H1 (cell line): ENCODE results near the gene UBR2. TPM values are rescaled to one million over a fixed set of nuclear protein-coding genes. Genes with fewer than 3 reads are reported as not detected.

ENCODE experiments used
- CTCF ChIA-PET: fragments of 300-600 bp; sonication (Branson Sonifier 250); formaldehyde crosslinking; loops from one replicate; lab custom pipeline; 2021; ENCODE audit not compliant: partially characterized antibody; lab: Charles Lee
- POLR2A ChIA-PET: fragments of 300-600 bp; sonication (Branson Sonifier 250); formaldehyde crosslinking; loops from one replicate; lab custom pipeline; 2021; ENCODE audit warnings: inconsistent platforms; ENCODE audit not compliant: partially characterized antibody; lab: Charles Lee
- DNase-seq, 2 experiments: peaks; one replicate each; pipeline versions ENCODE4 v3.0.0 to v3.0.0-alpha.2; 2010 to 2022; ENCODE audit warnings: low spot score in 2 of 2, low read depth in 1 of 2, mixed read lengths in 1 of 2
- FAIRE-seq: peaks from 2 replicates; lab custom pipeline; 2011; peaks lifted over from hg19 to GRCh38; lab: Jason Lieb, UNC
- H2AFZ ChIP-seq: 2 replicates; pipeline ENCODE4 v1.8.1; 2012; ENCODE audit warnings: low read length, inconsistent platforms
- H2AK5ac ChIP-seq: 2 replicates; pipeline ENCODE4 v1.6.1; 2013; ENCODE audit warnings: low read depth, low read length
- H2BK120ac ChIP-seq: replicated peaks from 2 replicates; pipeline ENCODE3; 2013; ENCODE audit warnings: low read depth, low read length, inconsistent platforms
- H2BK12ac ChIP-seq: 2 replicates; pipeline ENCODE4 v1.6.1; 2013; ENCODE audit warnings: low read depth, low read length
- H2BK15ac ChIP-seq: 2 replicates; pipeline ENCODE4 v1.6.1; 2013; ENCODE audit warnings: low read length
- H2BK20ac ChIP-seq: 2 replicates; pipeline ENCODE4 v1.6.1; 2013; ENCODE audit warnings: low read length
- H2BK5ac ChIP-seq: 2 replicates; pipeline ENCODE4 v1.6.1; 2013; ENCODE audit warnings: low read depth, low read length
- H3K14ac ChIP-seq: 2 replicates; pipeline ENCODE4 v1.6.1; 2013; ENCODE audit warnings: inconsistent platforms; ENCODE audit not compliant: insufficient read length
- H3K18ac ChIP-seq: 2 replicates; pipeline ENCODE4 v1.6.1; 2013; ENCODE audit warnings: low read length; ENCODE audit errors: extremely low read depth
- H3K23ac ChIP-seq: 2 replicates; pipeline ENCODE4 v1.6.1; 2013; ENCODE audit warnings: inconsistent platforms; ENCODE audit not compliant: insufficient read length
- H3K23me2 ChIP-seq: 2 replicates; pipeline ENCODE4 v1.6.1; 2013; ENCODE audit warnings: low read depth, low read length
- H3K27ac ChIP-seq: 2 replicates; pipeline ENCODE4 v1.6.1; 2011; ENCODE audit warnings: low read depth, low read length, inconsistent platforms
- H3K27me3 ChIP-seq, 4 experiments: replicated peaks in 1 of 4; 1 replicate in 1 of 4; 2 replicates in 3 of 4; pipeline versions ENCODE4 v1.6.1 to v1.8.1; 2011 to 2013; ENCODE audit warnings: low read length in 3 of 4, mild to moderate bottlenecking in 3 of 4, inconsistent platforms in 2 of 4, mixed read lengths in 2 of 4, moderate library complexity in 1 of 4; ENCODE audit not compliant: control insufficient read depth in 3 of 4, insufficient read depth in 3 of 4; ENCODE audit errors: extremely low read depth in 1 of 4
- H3K36me3 ChIP-seq, 4 experiments: 2 replicates each; pipeline versions ENCODE4 v1.6.1 to v1.8.1; 2011 to 2013; ENCODE audit warnings: mild to moderate bottlenecking in 4 of 4, low read length in 3 of 4, moderate library complexity in 2 of 4, control low read depth in 1 of 4, inconsistent platforms in 1 of 4; ENCODE audit not compliant: insufficient read depth in 4 of 4, control insufficient read depth in 2 of 4
- H3K4ac ChIP-seq: replicated peaks from 2 replicates; pipeline ENCODE3; 2013; ENCODE audit warnings: low read length, low read depth, mixed read lengths, inconsistent platforms; ENCODE audit not compliant: insufficient read length
- H3K4me1 ChIP-seq, 4 experiments: replicated peaks in 1 of 4; 1 replicate in 1 of 4; 2 replicates in 3 of 4; pipeline versions ENCODE4 v1.6.1 to v1.8.1; 2011 to 2013; ENCODE audit warnings: low read length in 3 of 4, inconsistent platforms in 2 of 4, mixed read lengths in 1 of 4; ENCODE audit not compliant: insufficient read depth in 4 of 4, control insufficient read depth in 3 of 4
- H3K4me2 ChIP-seq, 2 experiments: 2 replicates each; pipeline versions ENCODE4 v1.6.1 to v1.8.1; 2011 to 2013; ENCODE audit warnings: low read depth in 2 of 2, low read length in 2 of 2, control low read depth in 1 of 2, inconsistent platforms in 1 of 2, mild to moderate bottlenecking in 1 of 2; ENCODE audit not compliant: insufficient read depth in 1 of 2
- H3K4me3 ChIP-seq, 4 experiments: fragments of 200-600, 300-600 bp in 1 of 4; sonication (generic), shearing (Covaris generic), sonication (Bioruptor Twin) in 1 of 4; 2 replicates each; pipeline versions ENCODE4 v1.5.1 to v1.8.1; 2011 to 2016; ENCODE audit warnings: low read length in 4 of 4, low read depth in 3 of 4, control low read depth in 2 of 4, inconsistent platforms in 2 of 4, mild to moderate bottlenecking in 2 of 4, mixed read lengths in 1 of 4, moderate library complexity in 1 of 4; ENCODE audit not compliant: insufficient read depth in 2 of 4; ENCODE audit errors: extremely low read depth in 1 of 4
- H3K56ac ChIP-seq: replicated peaks from 2 replicates; pipeline ENCODE3; 2013; ENCODE audit warnings: low read depth, mild to moderate bottlenecking, mixed read lengths, low read length, inconsistent platforms; ENCODE audit not compliant: insufficient read length
- H3K79me1 ChIP-seq: 2 replicates; pipeline ENCODE4 v1.6.1; 2013; ENCODE audit warnings: low read depth, low read length, control low read depth
- H3K79me2 ChIP-seq, 2 experiments: 2 replicates each; pipeline versions ENCODE4 v1.6.1 to v1.8.1; 2012 to 2013; ENCODE audit warnings: low read length in 2 of 2, mild to moderate bottlenecking in 2 of 2, inconsistent platforms in 1 of 2; ENCODE audit not compliant: insufficient read depth in 2 of 2, control insufficient read depth in 1 of 2
- H3K9ac ChIP-seq, 4 experiments: replicated peaks in 1 of 4; 1 replicate in 1 of 4; 2 replicates in 3 of 4; pipeline versions ENCODE4 v1.6.1 to v1.8.1; 2011 to 2013; ENCODE audit warnings: low read depth in 3 of 4, low read length in 3 of 4, control low read depth in 2 of 4, mild to moderate bottlenecking in 2 of 4, moderate library complexity in 2 of 4, inconsistent platforms in 1 of 4; ENCODE audit errors: extremely low read depth in 1 of 4
- H3K9me3 ChIP-seq, 2 experiments: 2 replicates each; pipeline versions ENCODE4 v1.6.1 to v1.8.1; 2012 to 2013; ENCODE audit warnings: mild to moderate bottlenecking in 2 of 2, moderate library complexity in 2 of 2, control low read depth in 1 of 2, inconsistent platforms in 1 of 2, low read depth in 1 of 2, low read length in 1 of 2, mixed read lengths in 1 of 2; ENCODE audit not compliant: insufficient read depth in 2 of 2
- H4K20me1 ChIP-seq, 2 experiments: replicated peaks in 1 of 2; 2 replicates each; pipeline versions ENCODE3 to v1.8.1; 2011 to 2013; ENCODE audit warnings: inconsistent platforms in 2 of 2, low read length in 2 of 2, mild to moderate bottlenecking in 1 of 2; ENCODE audit not compliant: insufficient read depth in 2 of 2, control insufficient read depth in 1 of 2
- H4K5ac ChIP-seq: 2 replicates; pipeline ENCODE4 v1.6.1; 2013; ENCODE audit warnings: low read length, low read depth, mixed read lengths, inconsistent platforms; ENCODE audit not compliant: insufficient read length
- H4K8ac ChIP-seq: 2 replicates; pipeline ENCODE4 v1.8.0; 2013; ENCODE audit warnings: mild to moderate bottlenecking, moderate library complexity, low read length, inconsistent platforms; ENCODE audit not compliant: insufficient read depth; ENCODE audit errors: extremely low read depth
- H4K91ac ChIP-seq: replicated peaks from 2 replicates; pipeline ENCODE3; 2013; ENCODE audit warnings: low read length, mixed read lengths, inconsistent platforms; ENCODE audit not compliant: insufficient read length
- ATF2 ChIP-seq: IDR thresholded peaks from 2 replicates; pipeline ENCODE4 v1.6.1; 2012; ENCODE audit warnings: low read length, inconsistent platforms
- HDAC2 ChIP-seq, 2 experiments: fragments of 300-600 bp in 1 of 2; sonication (generic) in 1 of 2; IDR thresholded peaks; 2 replicates each; pipeline ENCODE4 v1.6.1; 2011 to 2012; ENCODE audit warnings: low read depth in 2 of 2, low read length in 2 of 2, mild to moderate bottlenecking in 2 of 2, moderate library complexity in 2 of 2, borderline replicate concordance in 1 of 2, inconsistent platforms in 1 of 2
- RXRA ChIP-seq: IDR thresholded peaks from 2 replicates; pipeline ENCODE4 v1.6.1; 2011; ENCODE audit warnings: low read depth, mild to moderate bottlenecking, low read length, moderate library complexity; ENCODE audit not compliant: insufficient read depth
- WGBS, 2 experiments: shearing (Covaris generic) in 1 of 2; methylation state at CpG; one replicate each; pipeline versions ENCODE4 v1.1.6 to v1.1.7; 2013 to 2015; ENCODE audit warnings: low lambda C conversion rate in 2 of 2, mixed read lengths in 2 of 2, inconsistent platforms in 1 of 2, low coverage in 1 of 2, missing lambda C conversion rate in 1 of 2; ENCODE audit not compliant: insufficient replicate concordance in 2 of 2, insufficient coverage in 1 of 2, insufficient read length in 1 of 2; ENCODE audit errors: extremely low coverage in 1 of 2, missing lambda C conversion rate in 1 of 2; 5-methylcytosine and 5-hydroxymethylcytosine counted together
- polyA plus RNA-seq, 7 experiments: library from polyadenylated mRNA; depleted of rRNA in 3 of 7; stranded (reverse) in 5 of 7; unstranded in 2 of 7; fragments of >200 nt in 5 of 7; fragments of 200-250 nt in 2 of 7; gene quantifications; 1 replicate in 5 of 7; 2 replicates in 1 of 7; 4 replicates in 1 of 7; pipeline versions ENCODE4 v1.2.1 to v1.2.3, GENCODE V29; 2011 to 2013; ENCODE audit warnings: missing spikeins in 2 of 7, mixed read lengths in 2 of 7
- total RNA-seq: library from RNA; stranded (reverse); fragmentation: NEBNext Ultra II Directional; extraction: Animal tissue kit (Norgen Biotek cat#: 25700); gene quantifications from 2 replicates; pipeline ENCODE4 v1.2.1, GENCODE V29; 2021

Gene UBR2
- total and polyA plus RNA-seq, 2 of the 8 experiments (the other 6 are each of a cell fraction or from before 2014, with no cell fraction given), result 6.5 to 19.5 TPM

- Histone ChIP-seq H3K56ac (no peak overlapping the region), H4K5ac (no peak overlapping the region), H3K27ac (no peak overlapping the region), H2BK120ac (no peak overlapping the region), H3K23me2 (no peaks in the 10 kb centered on the region), H3K9me3 (no peaks in the 10 kb centered on the region), H3K4me3 (no peak overlapping the region), H3K79me2 (no peaks in the 10 kb centered on the region), H3K4me2 (no peak overlapping the region), H3K4ac (no peak overlapping the region)
- FAIRE-seq, result no peak
- TF ChIP-seq HDAC2 (IDR thresholded peaks at IDR 0.05; ENCODE audit: borderline replicate concordance in 1 of 2, low read depth in 2 of 2, low read length in 2 of 2) (no peak), ATF2 (no peak), RXRA (no peak)
- TF ChIP-seq, all 59 proteins: peak for 0
- Histone ChIP-seq H4K8ac (no peak overlapping the region), H2BK20ac (no peak overlapping the region), H2BK12ac (no peak overlapping the region), H4K91ac (no peak overlapping the region), H2BK15ac (no peak overlapping the region), H4K20me1 (no peaks in the 10 kb centered on the region), H2AK5ac (no peak overlapping the region), H3K4me1 (no peaks in the 10 kb centered on the region), H3K18ac (no peak overlapping the region), H3K9ac (no peak overlapping the region), H3K27me3 (no peaks in the 10 kb centered on the region), H2AFZ (no peak overlapping the region), H3K79me1 (no peaks in the 10 kb centered on the region), H3K14ac (no peak overlapping the region), H2BK5ac (no peak overlapping the region), H3K23ac (no peak overlapping the region), H3K36me3 (peaks cover 3 to 45% (median 27%) of the 10 kb centered on the region in 4 experiments; a peak in 7 of 8 replicates)
- 94% methylated on average over 4 of the region's 4 CpGs; no CpG with 5 or more reads in 1 of the 2 experiments for WGBS, 2 experiments
- POLR2A ChIA-PET, result interaction anchor here (0.9 kb wide), 1 partner anchor 12 kb away, joined by 3 read pairs; no protein-coding TSS in a partner anchor
- no peak for DNase-seq
- CTCF ChIA-PET, result interaction anchor here (0.6 to 2.2 kb wide), 7 partner anchors 10 to 287 kb away, joined by 4 to 8 read pairs (median 4); partner anchors contain the start of gene PEX6
Observed at GRCh38 chr6:42692137-42692911, 128.5 kb downstream of the UBR2 start.
